Caco-2 (cell line): Measurements from ENCODE around the gene CREB3L2. TPM values are rescaled to one million over a fixed set of nuclear protein-coding genes. Genes with fewer than 3 reads are reported as not detected.

Experiments used
- BruUV-seq: library from RNA; stranded (reverse); fragments of 400-500 nt; replicated peaks from 2 replicates; lab custom pipeline; 2021; lab: Mats Ljungman, UMichigan
- CTCF ChIA-PET: fragments of 300-600 bp; sonication (Branson Sonifier 250); formaldehyde crosslinking; loops from one replicate; lab custom pipeline; 2022; ENCODE audit warnings: antibody characterized with exemption; lab: Charles Lee
- POLR2A ChIA-PET: fragments of 300-600 bp; sonication (Branson Sonifier 250); formaldehyde crosslinking; loops from one replicate; lab custom pipeline; 2022; ENCODE audit warnings: antibody characterized with exemption; lab: Charles Lee
- DNase-seq, 2 experiments: peaks; one replicate each; pipeline versions ENCODE4 v3.0.0 to v3.0.0-alpha.2; 2020 to 2022
- H3K27me3 ChIP-seq: replicated peaks from 2 replicates; pipeline ENCODE4 v1.6.0; 2011; ENCODE audit warnings: low read length; ENCODE audit not compliant: control insufficient read depth, insufficient read depth
- H3K36me3 ChIP-seq: 2 replicates; pipeline ENCODE4 v1.5.1; 2011; ENCODE audit warnings: low read length; ENCODE audit not compliant: control insufficient read depth, insufficient read depth
- H3K4me1 ChIP-seq: fragments of 250-450 bp; sonication (Bioruptor Pico); 2 replicates; pipeline ENCODE4 v1.5.1; 2020; ENCODE audit warnings: mild to moderate bottlenecking
- H3K4me3 ChIP-seq: 2 replicates; pipeline ENCODE4 v1.5.1; 2011; ENCODE audit warnings: low read depth, mild to moderate bottlenecking, control low read depth, low read length
- H3K9me3 ChIP-seq: fragments of 250-450 bp; sonication (Bioruptor Pico); 2 replicates; pipeline ENCODE4 v1.5.1; 2020; ENCODE audit warnings: mild to moderate bottlenecking, moderate library complexity
- H3K27ac Mint-ChIP-seq: one replicate; pipeline ENCODE4 v1.8.0; 2022; ENCODE audit warnings: mixed read lengths; ENCODE audit not compliant: unreplicated experiment
- H3K27me3 Mint-ChIP-seq: one replicate; pipeline ENCODE4 v1.8.0; 2022; ENCODE audit warnings: mixed read lengths; ENCODE audit not compliant: insufficient read depth, unreplicated experiment
- H3K36me3 Mint-ChIP-seq: one replicate; pipeline ENCODE4 v1.8.0; 2022; ENCODE audit warnings: mild to moderate bottlenecking, mixed read lengths; ENCODE audit not compliant: insufficient read depth, unreplicated experiment
- H3K4me1 Mint-ChIP-seq: one replicate; pipeline ENCODE4 v1.8.0; 2022; ENCODE audit warnings: low read depth, mixed read lengths; ENCODE audit not compliant: unreplicated experiment
- H3K4me3 Mint-ChIP-seq: one replicate; pipeline ENCODE4 v1.8.0; 2022; ENCODE audit warnings: mild to moderate bottlenecking, moderate library complexity, mixed read lengths; ENCODE audit not compliant: unreplicated experiment
- H3K9me3 Mint-ChIP-seq: one replicate; pipeline ENCODE4 v1.8.0; 2022; ENCODE audit warnings: mixed read lengths; ENCODE audit not compliant: unreplicated experiment
- CTCF ChIP-seq, 2 experiments: fragments of 200-600 bp in 1 of 2; IDR thresholded peaks; 1 replicate in 1 of 2; 2 replicates in 1 of 2; pipeline versions ENCODE4 v1.5.1 to v1.8.0; 2011 to 2022; ENCODE audit warnings: antibody characterized with exemption in 1 of 2, control low read depth in 1 of 2, inconsistent platforms in 1 of 2, low read depth in 1 of 2, low read length in 1 of 2, mild to moderate bottlenecking in 1 of 2, moderate library complexity in 1 of 2; ENCODE audit not compliant: insufficient read depth in 1 of 2, severe bottlenecking in 1 of 2, unreplicated experiment in 1 of 2
- intact Hi-C: fragments of 100-400 bp; cut with micrococcal nuclease; formaldehyde crosslinking; loops from one replicate; pipeline ENCODE4 v1.10.0; 2022; ENCODE audit not compliant: unreplicated experiment
- total RNA-seq: library from RNA; stranded (reverse); gene quantifications from 2 replicates; pipeline ENCODE4 v1.2.3, GENCODE V29; 2022

The CREB3L2 gene
- total RNA-seq, 1 experiment from 2014 or later = 123 TPM

- Histone ChIP-seq H3K36me3 (no peaks in the 10 kb centered on the region), H3K27me3 (no peaks in the 10 kb centered on the region), H3K9me3 (no peaks in the 10 kb centered on the region), H3K4me3 (no peak within 1 kb of the TSS), H3K4me1 (no peaks in the 10 kb centered on the region)
- Mint-ChIP-seq H3K4me1 (no peaks in the 10 kb centered on the region), H3K4me3 (no peak within 1 kb of the TSS), H3K9me3 (no peaks in the 10 kb centered on the region), H3K27me3 (no peaks in the 10 kb centered on the region), H3K36me3 (peaks cover 6% of the 10 kb centered on the region), H3K27ac (no peak within 1 kb of the TSS)
- BruUV-seq = no TSS peak
- no peak for DNase-seq
- ChIA-PET POLR2A (no interaction called here), CTCF (no interaction called here)
- intact Hi-C loops = no loop called here
- no peak for TF ChIP-seq CTCF (IDR thresholded peaks at IDR 0.05; ENCODE audit: insufficient read depth in 1 of 2, low read depth in 1 of 2, low read length in 1 of 2, severe bottlenecking in 1 of 2, unreplicated experiment in 1 of 2)
Measured at GRCh38 chr7:137846827-137847567, 154.9 kb downstream of the CREB3L2 start, which contains the start of gene DGKI. TSS of gene DGKI (minus strand) at chr7:137846974.

- H3K4me3 Mint-ChIP-seq = no peak overlapping the region
- peaks cover 6% of the 10 kb centered on the region for H3K36me3 Mint-ChIP-seq
- no peaks in the 10 kb centered on the region for H3K27me3 ChIP-seq
- intact Hi-C loops = no loop called here
- no peaks in the 10 kb centered on the region for H3K9me3 ChIP-seq
- H3K9me3 Mint-ChIP-seq = no peaks in the 10 kb centered on the region
- H3K4me1 Mint-ChIP-seq = no peaks in the 10 kb centered on the region
- no peak for TF ChIP-seq CTCF (IDR thresholded peaks at IDR 0.05; ENCODE audit: insufficient read depth in 1 of 2, low read depth in 1 of 2, low read length in 1 of 2, severe bottlenecking in 1 of 2, unreplicated experiment in 1 of 2)
- no peaks in the 10 kb centered on the region for H3K4me1 ChIP-seq
- no peaks in the 10 kb centered on the region for H3K36me3 ChIP-seq
- POLR2A ChIA-PET = no interaction called here
- H3K27me3 Mint-ChIP-seq = no peaks in the 10 kb centered on the region
- DNase-seq = no peak
- H3K27ac Mint-ChIP-seq = no peak overlapping the region
- BruUV-seq = no TSS peak
- H3K4me3 ChIP-seq = no peak overlapping the region
- CTCF ChIA-PET = no interaction called here
Measured at GRCh38 chr7:137846549-137846826, 155.4 kb downstream of the CREB3L2 start.

- no TSS peak for BruUV-seq
- Mint-ChIP-seq H3K4me3 (no peak overlapping the region), H3K4me1 (no peaks in the 10 kb centered on the region), H3K27me3 (no peaks in the 10 kb centered on the region), H3K27ac (no peak overlapping the region), H3K36me3 (no peaks in the 10 kb centered on the region), H3K9me3 (no peaks in the 10 kb centered on the region)
- Histone ChIP-seq H3K27me3 (no peaks in the 10 kb centered on the region), H3K9me3 (no peaks in the 10 kb centered on the region), H3K4me3 (no peak overlapping the region), H3K4me1 (no peaks in the 10 kb centered on the region), H3K36me3 (no peaks in the 10 kb centered on the region)
- TF ChIP-seq CTCF (IDR thresholded peaks at IDR 0.05; ENCODE audit: insufficient read depth in 1 of 2, low read depth in 1 of 2, low read length in 1 of 2, severe bottlenecking in 1 of 2, unreplicated experiment in 1 of 2) = no peak
- CTCF ChIA-PET = no interaction called here
- no peak for DNase-seq
- intact Hi-C loops = no loop called here
- POLR2A ChIA-PET = no interaction called here
Measured at GRCh38 chr7:137844677-137845425, 157.0 kb downstream of the CREB3L2 start.
